H1 (cell line): ENCODE data around the gene CCDC78. TPM values are rescaled to one million over a fixed set of nuclear protein-coding genes. Genes with fewer than 3 reads are reported as not detected.

Experiments
- CTCF ChIA-PET: fragments of 300-600 bp; sonication (Branson Sonifier 250); formaldehyde crosslinking; loops from one replicate; lab custom pipeline; 2021; ENCODE audit not compliant: partially characterized antibody; lab: Charles Lee
- POLR2A ChIA-PET: fragments of 300-600 bp; sonication (Branson Sonifier 250); formaldehyde crosslinking; loops from one replicate; lab custom pipeline; 2021; ENCODE audit warnings: inconsistent platforms; ENCODE audit not compliant: partially characterized antibody; lab: Charles Lee
- DNase-seq, 2 experiments: peaks; one replicate each; pipeline versions ENCODE4 v3.0.0 to v3.0.0-alpha.2; 2010 to 2022; ENCODE audit warnings: low spot score in 2 of 2, low read depth in 1 of 2, mixed read lengths in 1 of 2
- FAIRE-seq: peaks from 2 replicates; lab custom pipeline; 2011; peaks lifted over from hg19 to GRCh38; lab: Jason Lieb, UNC
- H2AFZ ChIP-seq: 2 replicates; pipeline ENCODE4 v1.8.1; 2012; ENCODE audit warnings: low read length, inconsistent platforms
- H2AK5ac ChIP-seq: 2 replicates; pipeline ENCODE4 v1.6.1; 2013; ENCODE audit warnings: low read depth, low read length
- H2BK120ac ChIP-seq: replicated peaks from 2 replicates; pipeline ENCODE3; 2013; ENCODE audit warnings: low read depth, low read length, inconsistent platforms
- H2BK12ac ChIP-seq: 2 replicates; pipeline ENCODE4 v1.6.1; 2013; ENCODE audit warnings: low read depth, low read length
- H2BK15ac ChIP-seq: 2 replicates; pipeline ENCODE4 v1.6.1; 2013; ENCODE audit warnings: low read length
- H2BK20ac ChIP-seq: 2 replicates; pipeline ENCODE4 v1.6.1; 2013; ENCODE audit warnings: low read length
- H2BK5ac ChIP-seq: 2 replicates; pipeline ENCODE4 v1.6.1; 2013; ENCODE audit warnings: low read depth, low read length
- H3K14ac ChIP-seq: 2 replicates; pipeline ENCODE4 v1.6.1; 2013; ENCODE audit warnings: inconsistent platforms; ENCODE audit not compliant: insufficient read length
- H3K18ac ChIP-seq: 2 replicates; pipeline ENCODE4 v1.6.1; 2013; ENCODE audit warnings: low read length; ENCODE audit errors: extremely low read depth
- H3K23ac ChIP-seq: 2 replicates; pipeline ENCODE4 v1.6.1; 2013; ENCODE audit warnings: inconsistent platforms; ENCODE audit not compliant: insufficient read length
- H3K23me2 ChIP-seq: 2 replicates; pipeline ENCODE4 v1.6.1; 2013; ENCODE audit warnings: low read depth, low read length
- H3K27ac ChIP-seq: 2 replicates; pipeline ENCODE4 v1.6.1; 2011; ENCODE audit warnings: low read depth, low read length, inconsistent platforms
- H3K27me3 ChIP-seq, 4 experiments: replicated peaks in 1 of 4; 1 replicate in 1 of 4; 2 replicates in 3 of 4; pipeline versions ENCODE4 v1.6.1 to v1.8.1; 2011 to 2013; ENCODE audit warnings: low read length in 3 of 4, mild to moderate bottlenecking in 3 of 4, inconsistent platforms in 2 of 4, mixed read lengths in 2 of 4, moderate library complexity in 1 of 4; ENCODE audit not compliant: control insufficient read depth in 3 of 4, insufficient read depth in 3 of 4; ENCODE audit errors: extremely low read depth in 1 of 4
- H3K36me3 ChIP-seq, 4 experiments: 2 replicates each; pipeline versions ENCODE4 v1.6.1 to v1.8.1; 2011 to 2013; ENCODE audit warnings: mild to moderate bottlenecking in 4 of 4, low read length in 3 of 4, moderate library complexity in 2 of 4, control low read depth in 1 of 4, inconsistent platforms in 1 of 4; ENCODE audit not compliant: insufficient read depth in 4 of 4, control insufficient read depth in 2 of 4
- H3K4ac ChIP-seq: replicated peaks from 2 replicates; pipeline ENCODE3; 2013; ENCODE audit warnings: low read length, low read depth, mixed read lengths, inconsistent platforms; ENCODE audit not compliant: insufficient read length
- H3K4me1 ChIP-seq, 4 experiments: replicated peaks in 1 of 4; 1 replicate in 1 of 4; 2 replicates in 3 of 4; pipeline versions ENCODE4 v1.6.1 to v1.8.1; 2011 to 2013; ENCODE audit warnings: low read length in 3 of 4, inconsistent platforms in 2 of 4, mixed read lengths in 1 of 4; ENCODE audit not compliant: insufficient read depth in 4 of 4, control insufficient read depth in 3 of 4
- H3K4me2 ChIP-seq, 2 experiments: 2 replicates each; pipeline versions ENCODE4 v1.6.1 to v1.8.1; 2011 to 2013; ENCODE audit warnings: low read depth in 2 of 2, low read length in 2 of 2, control low read depth in 1 of 2, inconsistent platforms in 1 of 2, mild to moderate bottlenecking in 1 of 2; ENCODE audit not compliant: insufficient read depth in 1 of 2
- H3K4me3 ChIP-seq, 4 experiments: fragments of 200-600, 300-600 bp in 1 of 4; sonication (generic), shearing (Covaris generic), sonication (Bioruptor Twin) in 1 of 4; 2 replicates each; pipeline versions ENCODE4 v1.5.1 to v1.8.1; 2011 to 2016; ENCODE audit warnings: low read length in 4 of 4, low read depth in 3 of 4, control low read depth in 2 of 4, inconsistent platforms in 2 of 4, mild to moderate bottlenecking in 2 of 4, mixed read lengths in 1 of 4, moderate library complexity in 1 of 4; ENCODE audit not compliant: insufficient read depth in 2 of 4; ENCODE audit errors: extremely low read depth in 1 of 4
- H3K56ac ChIP-seq: replicated peaks from 2 replicates; pipeline ENCODE3; 2013; ENCODE audit warnings: low read depth, mild to moderate bottlenecking, mixed read lengths, low read length, inconsistent platforms; ENCODE audit not compliant: insufficient read length
- H3K79me1 ChIP-seq: 2 replicates; pipeline ENCODE4 v1.6.1; 2013; ENCODE audit warnings: low read depth, low read length, control low read depth
- H3K79me2 ChIP-seq, 2 experiments: 2 replicates each; pipeline versions ENCODE4 v1.6.1 to v1.8.1; 2012 to 2013; ENCODE audit warnings: low read length in 2 of 2, mild to moderate bottlenecking in 2 of 2, inconsistent platforms in 1 of 2; ENCODE audit not compliant: insufficient read depth in 2 of 2, control insufficient read depth in 1 of 2
- H3K9ac ChIP-seq, 4 experiments: replicated peaks in 1 of 4; 1 replicate in 1 of 4; 2 replicates in 3 of 4; pipeline versions ENCODE4 v1.6.1 to v1.8.1; 2011 to 2013; ENCODE audit warnings: low read depth in 3 of 4, low read length in 3 of 4, control low read depth in 2 of 4, mild to moderate bottlenecking in 2 of 4, moderate library complexity in 2 of 4, inconsistent platforms in 1 of 4; ENCODE audit errors: extremely low read depth in 1 of 4
- H3K9me3 ChIP-seq, 2 experiments: 2 replicates each; pipeline versions ENCODE4 v1.6.1 to v1.8.1; 2012 to 2013; ENCODE audit warnings: mild to moderate bottlenecking in 2 of 2, moderate library complexity in 2 of 2, control low read depth in 1 of 2, inconsistent platforms in 1 of 2, low read depth in 1 of 2, low read length in 1 of 2, mixed read lengths in 1 of 2; ENCODE audit not compliant: insufficient read depth in 2 of 2
- H4K20me1 ChIP-seq, 2 experiments: replicated peaks in 1 of 2; 2 replicates each; pipeline versions ENCODE3 to v1.8.1; 2011 to 2013; ENCODE audit warnings: inconsistent platforms in 2 of 2, low read length in 2 of 2, mild to moderate bottlenecking in 1 of 2; ENCODE audit not compliant: insufficient read depth in 2 of 2, control insufficient read depth in 1 of 2
- H4K5ac ChIP-seq: 2 replicates; pipeline ENCODE4 v1.6.1; 2013; ENCODE audit warnings: low read length, low read depth, mixed read lengths, inconsistent platforms; ENCODE audit not compliant: insufficient read length
- H4K8ac ChIP-seq: 2 replicates; pipeline ENCODE4 v1.8.0; 2013; ENCODE audit warnings: mild to moderate bottlenecking, moderate library complexity, low read length, inconsistent platforms; ENCODE audit not compliant: insufficient read depth; ENCODE audit errors: extremely low read depth
- H4K91ac ChIP-seq: replicated peaks from 2 replicates; pipeline ENCODE3; 2013; ENCODE audit warnings: low read length, mixed read lengths, inconsistent platforms; ENCODE audit not compliant: insufficient read length
- ASH2L ChIP-seq: fragments of 200-600, 300-600 bp; sonication (generic); IDR thresholded peaks from one replicate; pipeline ENCODE4 v1.7.1; 2017; ENCODE audit warnings: low read length
- CHD2 ChIP-seq: IDR thresholded peaks from 2 replicates; pipeline ENCODE4 v1.6.1; 2012; ENCODE audit warnings: low read length, improper control_type of control experiment
- CREB1 ChIP-seq: IDR thresholded peaks from 2 replicates; pipeline ENCODE4 v1.6.1; 2012; ENCODE audit warnings: inconsistent platforms
- GTF2F1 ChIP-seq: IDR thresholded peaks from 2 replicates; pipeline ENCODE4 v1.6.1; 2012; ENCODE audit warnings: low read depth, low read length, improper control_type of control experiment, borderline replicate concordance
- KDM4A ChIP-seq: IDR thresholded peaks from one replicate; pipeline ENCODE4 v1.7.1; 2012; ENCODE audit warnings: low read depth, mild to moderate bottlenecking, moderate library complexity, low read length, inconsistent platforms; ENCODE audit not compliant: severe bottlenecking
- RAD21 ChIP-seq, 2 experiments: IDR thresholded peaks in 1 of 2; conservative IDR thresholded peaks in 1 of 2; 2 replicates each; pipeline ENCODE4 v1.6.1; 2011; ENCODE audit warnings: low read depth in 2 of 2, low read length in 2 of 2, improper control_type of control experiment in 1 of 2, inconsistent platforms in 1 of 2, mild to moderate bottlenecking in 1 of 2, moderate library complexity in 1 of 2
- RFX5 ChIP-seq: IDR thresholded peaks from 2 replicates; pipeline ENCODE4 v1.6.1; 2011; ENCODE audit warnings: low read depth, low read length, improper control_type of control experiment, borderline replicate concordance
- TAF1 ChIP-seq: IDR thresholded peaks from 2 replicates; pipeline ENCODE4 v1.6.1; 2011; ENCODE audit warnings: mild to moderate bottlenecking, low read depth, low read length
- TBP ChIP-seq: IDR thresholded peaks from 2 replicates; pipeline ENCODE4 v1.6.1; 2011; ENCODE audit warnings: low read depth, low read length, improper control_type of control experiment
- USF2 ChIP-seq: IDR thresholded peaks from 2 replicates; pipeline ENCODE4 v1.6.1; 2011; ENCODE audit warnings: low read length, improper control_type of control experiment
- WGBS, 2 experiments: shearing (Covaris generic) in 1 of 2; methylation state at CpG; one replicate each; pipeline versions ENCODE4 v1.1.6 to v1.1.7; 2013 to 2015; ENCODE audit warnings: low lambda C conversion rate in 2 of 2, mixed read lengths in 2 of 2, inconsistent platforms in 1 of 2, low coverage in 1 of 2, missing lambda C conversion rate in 1 of 2; ENCODE audit not compliant: insufficient replicate concordance in 2 of 2, insufficient coverage in 1 of 2, insufficient read length in 1 of 2; ENCODE audit errors: extremely low coverage in 1 of 2, missing lambda C conversion rate in 1 of 2; 5-methylcytosine and 5-hydroxymethylcytosine counted together
- polyA plus RNA-seq, 7 experiments: library from polyadenylated mRNA; depleted of rRNA in 3 of 7; stranded (reverse) in 5 of 7; unstranded in 2 of 7; fragments of >200 nt in 5 of 7; fragments of 200-250 nt in 2 of 7; gene quantifications; 1 replicate in 5 of 7; 2 replicates in 1 of 7; 4 replicates in 1 of 7; pipeline versions ENCODE4 v1.2.1 to v1.2.3, GENCODE V29; 2011 to 2013; ENCODE audit warnings: missing spikeins in 2 of 7, mixed read lengths in 2 of 7
- total RNA-seq: library from RNA; stranded (reverse); fragmentation: NEBNext Ultra II Directional; extraction: Animal tissue kit (Norgen Biotek cat#: 25700); gene quantifications from 2 replicates; pipeline ENCODE4 v1.2.1, GENCODE V29; 2021

CCDC78 gene
- total and polyA plus RNA-seq, 2 of the 8 experiments (the other 6 are each of a cell fraction or from before 2014, with no cell fraction given), result 7.1 to 8.5 TPM

DNA sequence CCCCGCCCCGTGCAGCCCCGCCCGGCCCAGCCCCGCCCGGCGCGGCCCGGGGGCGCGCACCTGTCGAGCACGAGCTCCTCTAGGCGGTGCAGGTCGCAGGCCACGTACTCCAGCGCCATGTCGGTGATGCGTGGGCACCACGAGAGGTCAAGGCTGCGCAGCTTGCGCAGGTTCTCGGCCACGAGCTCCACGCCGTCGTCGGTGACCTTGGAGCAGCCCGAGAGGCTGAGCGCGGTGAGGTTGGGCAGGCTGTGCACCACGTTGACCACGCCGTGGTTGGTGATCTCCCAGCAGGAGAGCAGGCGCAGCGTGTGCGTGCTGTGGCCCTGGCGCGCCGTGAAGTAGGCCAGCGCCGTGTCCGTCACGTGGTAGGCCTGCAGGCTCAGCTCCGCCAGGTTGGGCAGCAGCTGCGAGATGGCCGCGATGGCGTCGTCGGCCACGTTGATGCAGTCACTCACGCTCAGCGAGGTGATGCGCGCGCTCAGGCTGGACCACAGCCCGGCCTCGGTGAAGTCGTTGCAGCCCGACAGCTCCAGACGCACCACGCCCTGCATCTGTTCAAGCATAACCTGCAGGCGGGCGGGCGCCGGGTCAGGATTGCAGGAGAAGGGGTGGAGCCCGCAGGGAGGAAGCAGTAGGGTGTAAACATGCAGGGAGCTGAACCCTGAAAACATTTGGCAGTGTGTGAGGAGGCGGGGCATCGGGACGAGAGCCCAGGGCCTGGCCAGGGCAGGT lies 30.7 kb downstream of the CCDC78 start:
- Histone ChIP-seq H2BK120ac (no peak overlapping the region), H3K4me3 (peak overlapping the region; percentile 47 to 73 (median 52)), H2BK5ac (no peak overlapping the region), H3K14ac (no peak overlapping the region), H3K4me1 (peaks cover 0 to 13% (median 9%) of the 10 kb centered on the region in 4 experiments; a peak in 4 of 7 replicates), H3K79me1 (no peaks in the 10 kb centered on the region), H4K8ac (peak overlapping the region; percentile 95), H3K27ac (no peak overlapping the region), H3K4me2 (peak overlapping the region; percentile 87 to 88), H3K56ac (peak overlapping the region; percentile 25), H4K5ac (peak overlapping the region; percentile 86), H3K4ac (peak overlapping the region; percentile 91), H3K18ac (peak overlapping the region; percentile 76), H2AK5ac (no peak overlapping the region), H2BK20ac (no peak overlapping the region), H3K23me2 (peaks cover 8% of the 10 kb centered on the region; the same call in 1 of the 2 replicates), H3K23ac (no peak overlapping the region), H4K20me1 (peaks cover 0 to 13% of the 10 kb centered on the region in 2 experiments), H2BK15ac (no peak overlapping the region; the same call in 1 of the 2 replicates), H3K27me3 (peaks cover 8 to 76% (median 53%) of the 10 kb centered on the region in 4 experiments), H2AFZ (peak overlapping the region; percentile 87; the same call in 1 of the 2 replicates), H3K9ac (peak overlapping the region in 1 of 4 experiments; percentile 20; a peak in 3 of 7 replicates), H3K9me3 (no peaks in the 10 kb centered on the region), H2BK12ac (peak overlapping the region; percentile 45; the same call in 1 of the 2 replicates), H4K91ac (peak overlapping the region; percentile 95), H3K36me3 (no peaks in the 10 kb centered on the region), H3K79me2 (no peaks in the 10 kb centered on the region)
- 4% methylated on average over 67 of the region's 71 CpGs; no CpG with 5 or more reads in 1 of the 2 experiments for WGBS, 2 experiments
- DNase-seq, result peak in 1 of 2 experiments; percentile 77
- FAIRE-seq, result no peak
- CTCF ChIA-PET, result interaction anchor here (0.6 to 2.3 kb wide), 6 partner anchors 9 to 27 kb away, joined by 3 to 15 read pairs (median 4); no protein-coding TSS in a partner anchor
- POLR2A ChIA-PET, result interaction anchor here (0.6 to 4.6 kb wide), 19 partner anchors 8 to 126 kb away, joined by 3 to 48 read pairs (median 4); partner anchors contain the start of genes ANTKMT, CCDC78, JMJD8 and METRN
- no peak for TF ChIP-seq RFX5
- peak; percentile 66 for TF ChIP-seq CREB1
- TF ChIP-seq CHD2, result no peak
- peak; percentile 41 for TF ChIP-seq ASH2L
- no peak for TF ChIP-seq GTF2F1
- peak; percentile 57 for TF ChIP-seq USF2
- TF ChIP-seq TBP, result peak; percentile 16; the same call in 1 of the 2 replicates
- TF ChIP-seq TAF1, result 0 out of 2 replicates have a peak, but pooled peaks have one; percentile 20
- no peak for TF ChIP-seq RAD21 (IDR thresholded peaks at IDR 0.05 in 1 of 2, conservative IDR thresholded peaks at IDR 0.05 in 1 of 2; ENCODE audit: low read depth in 2 of 2, low read length in 2 of 2)
- TF ChIP-seq KDM4A, result peak; percentile 94
